GM12878 (cell line): ENCODE results near the gene SUSD1. TPM values are rescaled to one million over a fixed set of nuclear protein-coding genes. Genes with fewer than 3 reads are reported as not detected.
A peak's percentile ranks its signal among the peaks of the same experiment; 100 is the strongest.

Source experiments
- CEBPB ChIP-seq, 2 experiments: fragments of 150-350 bp in 1 of 2; IDR thresholded peaks; 2 replicates each; pipeline ENCODE4 v1.6.1; 2012 to 2014; ENCODE audit warnings: low read depth in 2 of 2, low read length in 2 of 2, borderline replicate concordance in 1 of 2, inconsistent platforms in 1 of 2
- CHD4 ChIP-seq: fragments of 200-600 bp; sonication (generic); IDR thresholded peaks from 2 replicates; pipeline ENCODE4 v1.6.1; 2016; ENCODE audit warnings: mild to moderate bottlenecking
- FOXM1 ChIP-seq: IDR thresholded peaks from 2 replicates; pipeline ENCODE4 v1.6.1; 2012; ENCODE audit warnings: low read depth, mild to moderate bottlenecking, inconsistent platforms, low read length, moderate library complexity
- MXI1 ChIP-seq: fragments of 150-350 bp; IDR thresholded peaks from 2 replicates; pipeline ENCODE4 v1.6.1; 2011; ENCODE audit warnings: low read depth, mild to moderate bottlenecking, inconsistent platforms, low read length, improper control_type of control experiment
- MYB ChIP-seq: fragments of 150-350 bp; IDR thresholded peaks from 2 replicates; pipeline ENCODE4 v1.6.1; 2014; ENCODE audit warnings: mild to moderate bottlenecking, low read depth, low read length, borderline replicate concordance
- MYC ChIP-seq: IDR thresholded peaks from 2 replicates; pipeline ENCODE4 v1.6.1; 2011; ENCODE audit warnings: mild to moderate bottlenecking, low read length, moderate library complexity, inconsistent platforms; ENCODE audit not compliant: insufficient read depth, insufficient replicate concordance, insufficient read length, severe bottlenecking
- NFXL1 ChIP-seq: fragments of 450-650 bp; IDR thresholded peaks from 2 replicates; pipeline ENCODE4 v1.6.1; 2017; ENCODE audit warnings: antibody characterized with exemption, mild to moderate bottlenecking, borderline replicate concordance
- NFYB ChIP-seq: IDR thresholded peaks from 2 replicates; pipeline ENCODE4 v1.6.1; 2011; ENCODE audit warnings: low read depth, mild to moderate bottlenecking, low read length, improper control_type of control experiment, moderate library complexity; ENCODE audit not compliant: insufficient read depth
- NR2C1 ChIP-seq: fragments of 450-650 bp; IDR thresholded peaks from 2 replicates; pipeline ENCODE4 v1.6.1; 2017; ENCODE audit warnings: antibody characterized with exemption, mild to moderate bottlenecking, moderate library complexity
- NR2F1 ChIP-seq: fragments of 450-650 bp; conservative IDR thresholded peaks from 2 replicates; pipeline ENCODE4 v1.6.1; 2017; ENCODE audit warnings: mild to moderate bottlenecking
- RB1 ChIP-seq: fragments of 450-650 bp; formaldehyde crosslinking; IDR thresholded peaks from 2 replicates; pipeline ENCODE4 v1.6.1; 2017; ENCODE audit warnings: mild to moderate bottlenecking, borderline replicate concordance
- RBBP5 ChIP-seq: fragments of 200-600 bp; sonication (generic); conservative IDR thresholded peaks from 2 replicates; pipeline ENCODE4 v1.6.1; 2016
- RUNX3 ChIP-seq: IDR thresholded peaks from 2 replicates; pipeline ENCODE4 v1.6.1; 2012; ENCODE audit warnings: low read length, inconsistent platforms
- STAT3 ChIP-seq: IDR thresholded peaks from 2 replicates; pipeline ENCODE4 v1.6.1; 2011; ENCODE audit warnings: low read depth, low read length, improper control_type of control experiment
- ZNF24 ChIP-seq: fragments of 450-650 bp; IDR thresholded peaks from 2 replicates; pipeline ENCODE4 v1.6.1; 2017; ENCODE audit warnings: antibody characterized with exemption, mild to moderate bottlenecking
- ZNF384 ChIP-seq: IDR thresholded peaks from 2 replicates; pipeline ENCODE4 v1.6.1; 2012; ENCODE audit warnings: low read depth, mild to moderate bottlenecking, low read length, improper control_type of control experiment, borderline replicate concordance
- polyA plus RNA-seq, 11 experiments: library from polyadenylated mRNA; depleted of rRNA in 4 of 11; unstranded in 6 of 11; stranded (reverse) in 5 of 11; fragments of >200 nt; fragmentation: Nextera tagmentation in 4 of 11; fragmentation: Illumina TruSeq in 1 of 11; extraction: Ambion mirVana in 4 of 11; extraction: Trizol in 1 of 11; gene quantifications; 1 replicate in 1 of 11; 2 replicates in 10 of 11; pipeline versions ENCODE4 v1.2.1 to v1.2.3, GENCODE V29; 2011 to 2016; ENCODE audit warnings: inconsistent platforms in 2 of 11, missing spikeins in 2 of 11, low read depth in 1 of 11
- total RNA-seq, 4 experiments: library from RNA; depleted of rRNA in 3 of 4; stranded (reverse); fragments of >200 nt in 3 of 4; fragmentation: Illumina TruSeq in 1 of 4; extraction: Trizol in 1 of 4; gene quantifications; 2 replicates each; pipeline versions ENCODE4 v1.2.1 to v1.2.3, GENCODE V29; 2013 to 2021
- TF ChIP-seq, protein P1 (sequence below): fragments of 450-650 bp; conservative IDR thresholded peaks from 2 replicates; pipeline ENCODE4 v1.6.1; 2017; ENCODE audit warnings: mild to moderate bottlenecking, moderate library complexity
- TF ChIP-seq, protein P2 (sequence below): fragments of 450-650 bp; IDR thresholded peaks from 2 replicates; pipeline ENCODE4 v1.6.1; 2018; ENCODE audit warnings: mild to moderate bottlenecking, low read depth, moderate library complexity; ENCODE audit not compliant: partially characterized antibody
- TF ChIP-seq, protein P3 (sequence below): fragments of 450-650 bp; IDR thresholded peaks from 2 replicates; pipeline ENCODE4 v1.6.1; 2014; ENCODE audit warnings: mild to moderate bottlenecking
- TF ChIP-seq, protein P4 (sequence below): IDR thresholded peaks from 2 replicates; pipeline ENCODE4 v1.6.1; 2012; ENCODE audit warnings: low read length, inconsistent platforms

SUSD1 gene
- total and polyA plus RNA-seq, 10 of the 15 experiments (the other 5 are each of a cell fraction or from before 2014, with no cell fraction given): 6.7 to 20.8 (median 13.2) TPM

DNA sequence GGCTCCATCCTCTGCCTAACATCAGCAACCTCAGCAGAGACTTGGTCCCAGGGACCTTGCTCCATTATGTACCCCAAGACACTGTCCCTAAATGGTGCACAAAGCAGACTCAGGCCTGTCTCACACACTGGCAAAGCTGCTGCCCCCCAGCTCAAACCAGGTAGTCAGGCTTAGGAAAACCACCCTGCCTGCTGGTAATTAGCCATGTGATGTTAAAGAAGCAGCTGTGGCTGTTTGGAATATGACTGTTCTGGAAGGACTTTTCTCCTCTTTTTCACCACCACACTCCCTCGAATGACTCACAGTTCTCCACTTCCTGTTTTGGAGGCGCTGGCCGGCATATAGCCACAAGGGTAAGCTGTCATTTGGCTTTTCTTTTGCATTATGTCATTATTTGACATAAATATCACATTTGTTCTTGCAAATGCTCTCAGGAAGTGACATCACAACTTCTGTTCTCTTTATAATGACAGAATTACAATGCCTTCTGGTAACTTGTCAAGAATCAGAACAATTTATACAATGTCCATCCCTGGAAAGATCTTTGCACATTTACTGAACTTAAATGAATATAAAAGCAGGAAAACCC is 113.9 kb downstream of the SUSD1 start (continued):
- TF ChIP-seq RB1: no peak
- no peak for TF ChIP-seq ZNF24
- TF ChIP-seq MXI1: no peak
- TF ChIP-seq NR2F1: 0 out of 2 replicates have a peak, but pooled peaks have one; percentile 40
- no peak for TF ChIP-seq MYB
- peak; percentile 96 for TF ChIP-seq RUNX3
- TF ChIP-seq, protein P1, sequence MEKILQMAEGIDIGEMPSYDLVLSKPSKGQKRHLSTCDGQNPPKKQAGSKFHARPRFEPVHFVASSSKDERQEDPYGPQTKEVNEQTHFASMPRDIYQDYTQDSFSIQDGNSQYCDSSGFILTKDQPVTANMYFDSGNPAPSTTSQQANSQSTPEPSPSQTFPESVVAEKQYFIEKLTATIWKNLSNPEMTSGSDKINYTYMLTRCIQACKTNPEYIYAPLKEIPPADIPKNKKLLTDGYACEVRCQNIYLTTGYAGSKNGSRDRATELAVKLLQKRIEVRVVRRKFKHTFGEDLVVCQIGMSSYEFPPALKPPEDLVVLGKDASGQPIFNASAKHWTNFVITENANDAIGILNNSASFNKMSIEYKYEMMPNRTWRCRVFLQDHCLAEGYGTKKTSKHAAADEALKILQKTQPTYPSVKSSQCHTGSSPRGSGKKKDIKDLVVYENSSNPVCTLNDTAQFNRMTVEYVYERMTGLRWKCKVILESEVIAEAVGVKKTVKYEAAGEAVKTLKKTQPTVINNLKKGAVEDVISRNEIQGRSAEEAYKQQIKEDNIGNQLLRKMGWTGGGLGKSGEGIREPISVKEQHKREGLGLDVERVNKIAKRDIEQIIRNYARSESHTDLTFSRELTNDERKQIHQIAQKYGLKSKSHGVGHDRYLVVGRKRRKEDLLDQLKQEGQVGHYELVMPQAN: 0 out of 2 replicates have a peak, but pooled peaks have one; percentile 29
- no peak for TF ChIP-seq MYC
- TF ChIP-seq CEBPB (IDR thresholded peaks at IDR 0.05; ENCODE audit: borderline replicate concordance in 1 of 2, low read depth in 2 of 2, low read length in 2 of 2): no peak
- no peak for TF ChIP-seq RBBP5
- TF ChIP-seq ZNF384: no peak
- peak; percentile 92 for TF ChIP-seq FOXM1
- no peak for TF ChIP-seq NFXL1
- TF ChIP-seq, protein P2, sequence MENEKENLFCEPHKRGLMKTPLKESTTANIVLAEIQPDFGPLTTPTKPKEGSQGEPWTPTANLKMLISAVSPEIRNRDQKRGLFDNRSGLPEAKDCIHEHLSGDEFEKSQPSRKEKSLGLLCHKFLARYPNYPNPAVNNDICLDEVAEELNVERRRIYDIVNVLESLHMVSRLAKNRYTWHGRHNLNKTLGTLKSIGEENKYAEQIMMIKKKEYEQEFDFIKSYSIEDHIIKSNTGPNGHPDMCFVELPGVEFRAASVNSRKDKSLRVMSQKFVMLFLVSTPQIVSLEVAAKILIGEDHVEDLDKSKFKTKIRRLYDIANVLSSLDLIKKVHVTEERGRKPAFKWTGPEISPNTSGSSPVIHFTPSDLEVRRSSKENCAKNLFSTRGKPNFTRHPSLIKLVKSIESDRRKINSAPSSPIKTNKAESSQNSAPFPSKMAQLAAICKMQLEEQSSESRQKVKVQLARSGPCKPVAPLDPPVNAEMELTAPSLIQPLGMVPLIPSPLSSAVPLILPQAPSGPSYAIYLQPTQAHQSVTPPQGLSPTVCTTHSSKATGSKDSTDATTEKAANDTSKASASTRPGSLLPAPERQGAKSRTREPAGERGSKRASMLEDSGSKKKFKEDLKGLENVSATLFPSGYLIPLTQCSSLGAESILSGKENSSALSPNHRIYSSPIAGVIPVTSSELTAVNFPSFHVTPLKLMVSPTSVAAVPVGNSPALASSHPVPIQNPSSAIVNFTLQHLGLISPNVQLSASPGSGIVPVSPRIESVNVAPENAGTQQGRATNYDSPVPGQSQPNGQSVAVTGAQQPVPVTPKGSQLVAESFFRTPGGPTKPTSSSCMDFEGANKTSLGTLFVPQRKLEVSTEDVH: no peak
- TF ChIP-seq, protein P3, sequence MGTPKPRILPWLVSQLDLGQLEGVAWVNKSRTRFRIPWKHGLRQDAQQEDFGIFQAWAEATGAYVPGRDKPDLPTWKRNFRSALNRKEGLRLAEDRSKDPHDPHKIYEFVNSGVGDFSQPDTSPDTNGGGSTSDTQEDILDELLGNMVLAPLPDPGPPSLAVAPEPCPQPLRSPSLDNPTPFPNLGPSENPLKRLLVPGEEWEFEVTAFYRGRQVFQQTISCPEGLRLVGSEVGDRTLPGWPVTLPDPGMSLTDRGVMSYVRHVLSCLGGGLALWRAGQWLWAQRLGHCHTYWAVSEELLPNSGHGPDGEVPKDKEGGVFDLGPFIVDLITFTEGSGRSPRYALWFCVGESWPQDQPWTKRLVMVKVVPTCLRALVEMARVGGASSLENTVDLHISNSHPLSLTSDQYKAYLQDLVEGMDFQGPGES: no peak
- TF ChIP-seq CHD4: no peak
- 0 out of 2 replicates have a peak, but pooled peaks have one; percentile 50 for TF ChIP-seq STAT3
- no peak for TF ChIP-seq NR2C1
- no peak for TF ChIP-seq NFYB
- TF ChIP-seq, protein P4, sequence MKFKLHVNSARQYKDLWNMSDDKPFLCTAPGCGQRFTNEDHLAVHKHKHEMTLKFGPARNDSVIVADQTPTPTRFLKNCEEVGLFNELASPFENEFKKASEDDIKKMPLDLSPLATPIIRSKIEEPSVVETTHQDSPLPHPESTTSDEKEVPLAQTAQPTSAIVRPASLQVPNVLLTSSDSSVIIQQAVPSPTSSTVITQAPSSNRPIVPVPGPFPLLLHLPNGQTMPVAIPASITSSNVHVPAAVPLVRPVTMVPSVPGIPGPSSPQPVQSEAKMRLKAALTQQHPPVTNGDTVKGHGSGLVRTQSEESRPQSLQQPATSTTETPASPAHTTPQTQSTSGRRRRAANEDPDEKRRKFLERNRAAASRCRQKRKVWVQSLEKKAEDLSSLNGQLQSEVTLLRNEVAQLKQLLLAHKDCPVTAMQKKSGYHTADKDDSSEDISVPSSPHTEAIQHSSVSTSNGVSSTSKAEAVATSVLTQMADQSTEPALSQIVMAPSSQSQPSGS: peak; percentile 100
